ENCODE results near the gene NSMCE4A.
"Not testable (repeated sequence)": the region's sequence is repeated elsewhere in the genome, so short reads cannot be mapped to it uniquely, and the experiment has no call there.

NSMCE4A gene

GRCh38 chr10:121988361-121989324, 13.6 kb upstream of the NSMCE4A start, which contains the start of gene TACC2:
Gene TACC2 (plus strand): TSS chr10:121989163. CDS start chr10:122021982, 32,819 bp downstream.
- DNase-seq = no peak

DNA sequence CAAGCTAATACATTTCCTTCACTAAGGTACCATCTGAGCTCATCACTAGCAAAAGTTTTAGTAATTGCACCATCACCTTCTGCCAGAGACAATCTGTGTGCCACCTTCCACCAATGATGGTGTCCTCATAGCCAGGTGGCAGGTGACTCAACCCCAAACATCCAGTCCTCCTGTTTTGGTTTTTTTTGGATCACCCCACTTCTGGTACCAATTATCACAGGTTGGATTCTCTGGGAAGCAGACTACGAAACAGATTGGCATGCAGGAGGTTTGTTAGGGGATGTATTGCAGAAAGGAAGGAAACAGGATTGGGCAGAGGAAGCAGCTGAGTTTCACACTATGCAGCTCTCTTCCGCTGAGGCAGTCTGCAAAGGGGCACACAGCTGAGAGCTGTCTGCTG, 9.4 kb upstream of the NSMCE4A start:
- DNase-seq = no peak

DNA sequence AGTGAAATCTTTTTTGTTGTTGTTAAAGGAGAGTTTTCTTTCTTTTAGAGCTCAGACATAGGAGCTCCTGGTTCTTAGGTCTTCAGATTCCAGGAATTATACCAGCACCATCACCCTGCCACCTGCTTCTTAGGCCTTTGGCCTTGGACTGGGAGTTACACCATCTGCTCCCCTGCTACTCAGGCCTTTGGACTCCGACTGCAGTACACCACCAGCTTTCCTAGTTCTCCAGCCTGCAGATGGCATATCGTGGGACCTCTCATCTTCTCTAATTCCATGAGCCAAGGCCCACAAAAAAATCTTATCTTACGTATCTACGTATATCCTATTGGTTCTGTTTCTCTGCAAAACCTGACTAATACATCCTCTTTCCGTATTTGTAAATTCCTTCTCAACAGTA, 8.8 kb upstream of the NSMCE4A start:
- no peak for DNase-seq

GRCh38 chr10:121981346-121981745, 6.3 kb upstream of the NSMCE4A start:
- DNase-seq = no peak

DNA sequence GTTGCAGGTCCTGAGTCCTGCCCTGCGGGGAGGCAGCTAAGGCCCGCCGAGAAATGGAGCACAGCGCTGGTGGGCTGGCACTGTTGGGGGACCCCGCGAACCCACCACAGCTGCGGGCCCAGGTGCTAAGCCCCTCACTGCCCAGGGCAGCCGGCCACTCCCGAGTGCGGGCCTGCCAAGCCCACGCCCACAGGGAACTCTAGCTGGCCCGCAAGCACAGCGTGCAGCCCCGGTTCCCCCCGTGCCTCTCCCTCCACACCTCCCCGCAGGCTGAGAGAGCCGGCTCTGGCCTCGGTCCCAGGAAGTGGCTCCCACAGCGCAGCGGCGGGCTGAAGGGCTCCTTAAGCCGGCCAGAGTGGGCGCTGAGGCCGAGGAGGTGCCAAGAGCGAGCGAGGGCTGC, 3.5 kb upstream of the NSMCE4A start:
- no peak for DNase-seq

DNA sequence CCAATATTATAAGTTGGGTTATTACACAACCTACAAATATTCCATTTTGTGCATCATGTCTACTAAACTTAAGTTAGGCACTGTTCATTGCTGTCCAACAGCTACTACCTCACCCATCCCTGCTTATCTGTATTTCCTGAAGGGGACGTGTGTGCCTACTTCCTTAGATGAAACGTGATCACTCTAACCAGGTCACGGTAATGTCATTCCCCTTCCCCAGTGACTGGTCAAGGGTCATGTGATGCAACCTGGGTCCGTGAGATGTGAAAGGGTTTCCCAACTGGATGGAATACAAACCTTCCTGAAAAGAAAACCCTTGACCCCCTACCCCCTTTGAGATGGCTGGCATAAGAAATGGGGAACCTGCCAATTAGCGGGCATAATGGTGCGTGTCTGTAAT, 1.6 kb upstream of the NSMCE4A start:
- DNase-seq = no peak

- no peak for DNase-seq
Measured at GRCh38 chr10:121975295-121976086, 474 bp upstream of the NSMCE4A start.

DNA sequence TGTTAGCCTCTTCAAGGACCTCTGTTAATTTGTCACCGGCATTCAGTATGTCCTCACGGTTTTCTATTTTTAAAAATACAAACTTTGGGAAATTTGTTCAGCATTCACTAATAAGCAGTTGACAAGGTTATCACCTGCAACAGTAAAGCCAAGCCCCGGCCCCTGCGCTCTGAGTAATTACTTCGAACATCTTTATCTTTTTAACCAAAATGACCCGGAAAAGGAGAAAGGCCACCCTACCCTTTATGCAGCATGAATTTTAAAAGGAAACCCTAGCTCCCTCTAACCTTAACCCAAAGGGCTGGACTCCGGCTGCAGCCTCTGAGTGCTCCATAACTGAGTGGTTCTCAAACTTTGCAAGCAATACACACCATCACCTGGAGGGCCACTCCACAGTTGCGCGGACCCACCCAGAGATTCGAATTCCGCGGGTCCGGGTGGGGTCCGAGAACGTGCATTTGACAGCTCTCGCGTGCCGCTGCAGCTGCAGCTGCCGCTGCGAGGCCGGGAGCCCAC, 940 bp downstream of the NSMCE4A start:
- no peak for DNase-seq

GRCh38 chr10:121969086-121969485, 5.9 kb downstream of the NSMCE4A start:
- not testable (repeated sequence) for DNase-seq

- no peak for DNase-seq
Measured at GRCh38 chr10:121965996-121966395, 9.0 kb downstream of the NSMCE4A start.

DNA sequence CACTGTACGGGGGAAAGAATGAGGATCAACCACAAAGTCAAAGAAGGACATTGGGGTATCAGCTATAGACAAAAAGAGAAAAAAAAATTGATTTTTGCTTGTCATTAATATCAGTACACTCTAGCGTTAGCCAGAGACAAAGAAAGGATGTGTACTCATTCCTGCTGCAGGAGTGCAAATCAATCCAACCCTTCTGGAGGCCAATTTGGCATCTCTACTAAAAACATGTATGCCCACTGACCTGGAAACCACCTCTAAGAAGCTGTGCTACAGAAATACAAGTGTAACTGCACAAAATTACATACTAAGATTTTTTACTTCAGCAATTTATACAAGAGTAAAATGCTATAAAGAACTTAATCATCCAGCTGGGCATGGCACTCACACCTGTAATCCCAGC, 13.6 kb downstream of the NSMCE4A start:
- DNase-seq = no peak

DNA sequence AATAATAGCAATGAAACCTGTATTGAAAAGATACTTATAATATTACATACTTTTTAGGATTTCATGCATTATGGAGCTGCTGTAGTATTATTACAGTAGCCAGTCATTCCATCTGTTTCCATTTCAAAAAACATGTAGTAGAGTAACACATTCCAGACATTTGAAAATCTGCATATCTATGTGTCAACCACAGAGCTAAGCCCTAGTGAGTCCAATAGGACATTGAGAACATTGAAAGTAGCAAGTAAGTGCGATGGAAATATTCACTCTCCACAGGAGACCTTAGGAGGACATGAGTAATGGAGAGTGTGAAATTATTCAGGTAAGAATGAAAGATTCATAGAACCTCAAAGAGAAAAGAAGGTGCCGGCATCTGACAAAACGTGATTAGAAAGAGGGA, 15.3 kb downstream of the NSMCE4A start:
- no peak for DNase-seq

DNA sequence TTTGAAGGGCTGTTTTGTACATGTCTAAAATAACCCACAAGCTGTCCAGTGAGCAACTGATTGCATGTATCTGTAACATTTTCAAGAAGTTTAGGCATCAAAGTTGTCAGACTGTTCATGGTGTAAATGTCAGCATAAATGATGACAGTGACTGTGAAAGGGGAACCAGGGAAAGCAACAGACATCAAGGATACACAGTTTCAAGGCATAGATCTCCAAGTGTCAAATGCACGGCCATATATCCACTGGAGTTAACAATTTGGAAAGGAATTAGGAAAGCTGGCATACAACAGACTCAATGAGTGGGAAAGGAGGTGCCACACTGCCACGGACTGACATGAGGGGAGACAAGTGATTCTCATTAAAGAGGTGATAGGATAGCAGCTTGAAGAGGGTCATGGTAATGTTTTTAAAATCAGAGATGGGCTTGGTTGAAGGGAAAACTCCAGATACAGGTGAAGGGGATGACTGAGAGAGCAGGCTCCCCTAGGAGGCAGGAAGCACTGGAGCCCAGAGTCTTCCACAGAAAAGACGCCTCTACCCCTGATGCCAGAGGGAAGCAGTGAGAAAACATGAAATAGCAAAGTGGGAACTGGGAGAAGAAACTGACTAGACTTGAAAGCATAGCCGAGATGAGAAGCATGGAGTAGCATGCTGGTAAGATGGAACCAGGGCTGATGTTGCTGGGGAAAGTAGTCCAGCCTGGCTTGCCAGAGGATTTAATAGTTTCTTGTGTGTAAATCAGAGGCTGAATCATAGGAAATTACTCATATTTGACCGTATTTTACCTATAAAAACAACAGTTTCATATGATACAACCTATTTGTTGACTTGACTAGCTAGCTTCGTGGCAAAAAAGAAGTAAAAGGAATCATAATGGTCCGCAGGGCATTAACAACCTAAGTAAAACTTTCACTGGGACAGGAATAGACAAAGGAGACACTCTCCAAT, 18.6 kb downstream of the NSMCE4A start:
- no peak for DNase-seq

DNA sequence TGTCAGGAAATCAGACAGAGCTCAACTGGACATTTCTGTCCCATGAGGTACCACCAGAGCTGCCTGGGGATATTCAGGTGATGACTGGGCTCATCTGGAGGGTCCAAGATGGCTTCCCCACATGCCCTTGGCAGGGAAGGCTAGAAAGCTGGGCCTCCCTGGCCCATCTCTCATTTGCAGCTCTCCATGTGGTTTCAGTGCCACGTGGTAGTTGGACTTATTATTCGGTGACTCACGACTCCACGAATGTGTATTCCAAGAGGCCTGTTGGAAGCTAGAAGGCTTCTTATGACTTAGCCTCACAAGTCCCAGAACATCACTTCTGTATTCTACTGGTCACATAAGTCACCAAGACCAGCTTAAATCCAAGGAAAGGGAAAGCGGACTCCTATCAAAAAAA, 22.8 kb downstream of the NSMCE4A start:
- no peak for DNase-seq

GRCh38 chr10:121949451-121949850, 25.6 kb downstream of the NSMCE4A start:
- DNase-seq = no peak

DNA sequence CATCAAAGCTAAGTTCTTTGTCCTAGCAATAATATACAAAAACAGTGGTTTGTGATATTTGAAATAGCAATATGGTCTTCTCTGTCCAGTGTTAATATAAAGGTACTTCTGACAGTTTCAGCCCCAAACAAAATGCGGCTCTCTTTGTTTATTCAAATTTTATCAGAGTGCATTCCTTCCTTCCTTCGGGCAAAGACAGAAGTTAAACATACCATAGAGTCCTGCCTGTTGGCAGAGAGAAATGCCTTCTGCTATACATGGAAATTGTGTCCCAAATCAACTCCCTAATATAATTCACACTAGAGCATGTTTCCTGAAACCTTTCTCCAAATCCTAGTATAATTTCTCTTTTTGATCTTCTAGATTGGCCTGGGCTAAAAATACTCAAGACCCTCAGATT, 26.0 kb downstream of the NSMCE4A start:
- no peak for DNase-seq

DNA sequence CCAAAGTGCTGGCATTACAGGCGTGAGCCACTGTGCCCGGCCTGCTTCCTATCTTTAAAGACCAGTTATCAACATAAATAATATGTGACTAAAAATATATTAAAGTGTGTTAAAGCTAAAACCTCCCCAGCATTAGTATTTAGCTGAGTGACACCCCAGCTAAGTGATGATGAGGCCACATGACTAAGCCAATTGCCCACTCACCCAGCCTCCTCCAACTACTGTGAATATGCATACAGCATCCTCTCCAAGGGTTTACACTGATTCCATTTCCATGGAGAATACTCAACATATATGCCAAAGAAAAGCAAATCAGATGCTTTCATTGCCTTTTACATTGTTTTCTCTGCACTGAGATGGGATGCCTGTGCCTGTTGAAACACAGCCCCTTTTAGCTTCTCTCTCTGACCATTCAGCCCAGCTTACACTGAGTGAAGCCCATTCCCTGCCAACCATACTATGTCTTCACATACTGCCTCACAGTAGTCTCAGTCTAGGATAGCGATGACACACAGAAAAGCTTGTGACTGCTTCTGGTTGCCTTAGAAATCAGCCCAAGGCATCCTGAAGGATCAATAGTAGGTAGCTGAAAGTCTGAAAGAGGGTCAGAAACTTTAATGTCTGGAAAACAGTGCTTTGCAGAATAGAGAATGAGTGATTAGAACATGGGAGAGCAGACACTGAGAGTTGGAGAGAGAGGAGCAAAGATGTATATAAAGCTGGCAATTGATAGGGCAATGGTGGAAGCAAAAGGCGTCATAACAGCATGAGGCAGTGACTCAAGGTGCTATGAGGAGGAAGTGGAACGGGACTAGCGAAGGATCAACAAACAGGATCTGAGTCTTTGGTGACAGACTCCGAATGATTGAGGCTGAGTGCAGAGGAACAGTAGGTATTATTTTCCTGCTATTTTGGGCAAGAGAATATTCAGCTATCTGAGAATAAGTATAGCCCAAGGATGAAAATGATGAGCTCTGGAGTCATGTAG, 27.4 kb downstream of the NSMCE4A start:
- DNase-seq = no peak

DNA sequence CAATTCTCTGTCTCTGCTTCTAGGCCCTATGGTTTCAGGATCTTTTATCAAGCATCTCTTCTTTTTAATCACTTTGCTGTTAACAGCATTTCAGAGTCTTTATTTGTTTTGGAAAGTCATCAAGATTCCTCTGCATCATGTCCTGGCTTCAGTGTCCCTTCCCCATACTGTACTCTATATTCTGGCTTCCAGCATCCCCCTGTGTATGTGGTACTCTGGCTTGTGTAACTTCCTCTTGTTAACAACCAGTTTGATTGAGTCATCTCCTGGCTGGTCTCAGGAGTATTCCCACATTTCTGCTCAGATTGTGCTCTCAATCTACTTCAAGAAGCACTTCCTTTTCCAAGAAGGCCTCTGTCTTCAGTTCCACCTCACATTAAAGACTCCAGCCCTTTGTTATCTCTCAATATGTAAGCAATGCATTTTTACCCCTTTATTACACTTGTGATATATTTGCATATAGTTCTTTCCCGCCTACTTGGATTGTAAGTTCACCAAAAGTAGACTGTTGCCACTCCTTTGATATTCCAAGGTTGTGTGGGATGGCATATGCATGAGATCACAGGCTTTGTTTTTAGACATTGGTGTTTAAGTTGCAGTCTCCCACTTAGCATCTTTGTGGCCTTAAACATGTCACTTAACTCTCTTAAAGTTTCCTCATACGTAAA, 32.1 kb downstream of the NSMCE4A start:
- no peak for DNase-seq

- no peak for DNase-seq
Measured at GRCh38 chr10:121941532-121941931, 33.5 kb downstream of the NSMCE4A start.

DNA sequence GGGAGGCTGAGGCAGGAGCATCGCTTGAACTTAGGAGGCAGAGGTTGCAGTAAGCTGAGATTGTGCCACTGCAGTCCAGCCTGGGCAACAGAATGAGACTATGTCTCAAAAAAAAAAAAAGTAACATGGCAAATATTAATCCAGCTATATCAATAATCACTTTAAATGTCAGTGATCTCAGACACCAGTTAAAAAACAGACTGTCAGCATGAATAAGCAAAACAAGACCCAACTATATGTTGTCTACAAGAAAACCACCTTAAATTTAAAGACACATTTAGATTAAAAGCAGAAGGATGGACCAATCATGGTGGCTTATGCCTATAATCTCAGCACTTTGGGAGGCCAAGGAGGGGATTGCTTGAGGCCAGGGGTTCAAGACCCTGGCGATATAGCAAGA, 38.7 kb downstream of the NSMCE4A start:
- DNase-seq = no peak

DNA sequence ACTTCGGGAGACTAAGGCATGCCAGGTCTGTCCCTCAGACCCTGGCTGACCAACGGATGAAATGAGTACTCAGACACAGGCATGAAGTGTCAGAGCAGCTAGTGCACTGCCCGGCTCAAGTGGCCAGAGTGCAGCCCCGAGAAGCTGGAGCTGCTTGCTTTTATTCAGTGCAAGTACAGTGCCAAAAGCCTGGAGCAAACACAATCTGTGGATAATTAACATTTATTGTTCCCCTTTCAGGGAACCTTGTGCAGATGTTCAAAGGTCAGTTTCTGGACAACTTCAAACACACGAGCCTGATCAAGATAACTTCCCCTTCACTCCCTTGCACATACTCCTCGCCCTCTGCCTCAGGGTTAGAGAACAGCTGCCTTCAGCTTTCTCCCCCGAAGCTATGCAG, 39.3 kb downstream of the NSMCE4A start:
- no peak for DNase-seq
